SK-N-MC (cell line): ENCODE measurements around the gene ITPKA.
A peak's percentile ranks its signal among the peaks of the same experiment; 100 is the strongest.
"Not testable (repeated sequence)": the region's sequence is repeated elsewhere in the genome, so short reads cannot be mapped to it uniquely, and the experiment has no call there.

Experiments used
- DNase-seq: peaks from one replicate; pipeline ENCODE4 v3.0.0-alpha.2; 2011; ENCODE audit warnings: low read depth, low spot score
- H3K27ac ChIP-seq: fragments of 200-600 bp; sonication (generic); 2 replicates; pipeline ENCODE4 v1.5.1; 2016; ENCODE audit warnings: mixed run types
- H3K36me3 ChIP-seq: fragments of 200-600 bp; sonication (generic); 2 replicates; pipeline ENCODE4 v1.6.1; 2017; ENCODE audit warnings: antibody characterized with exemption, low read length, mixed read lengths; ENCODE audit not compliant: insufficient read depth
- H3K4me3 ChIP-seq: fragments of 200-600 bp; sonication (generic); 2 replicates; pipeline ENCODE4 v1.5.1; 2016
- H3K9ac ChIP-seq: fragments of 200-600 bp; sonication (generic); 2 replicates; pipeline ENCODE4 v1.8.0; 2017; ENCODE audit warnings: mixed run types, mixed read lengths; ENCODE audit not compliant: insufficient read length
- H3K9me3 ChIP-seq: fragments of 200-600 bp; sonication (generic); 2 replicates; pipeline ENCODE4 v1.6.1; 2017; ENCODE audit warnings: low read depth, mild to moderate bottlenecking, antibody characterized with exemption, low read length, moderate library complexity, mixed read lengths
- EZH2 ChIP-seq: fragments of 200-600 bp; sonication (generic); IDR thresholded peaks from one replicate; pipeline ENCODE4 v1.6.1; 2017; ENCODE audit warnings: antibody characterized with exemption
- FOXP2 ChIP-seq: optimal IDR thresholded peaks from 2 replicates; pipeline ENCODE3; 2011; ENCODE audit warnings: mild to moderate bottlenecking, moderate library complexity; ENCODE audit not compliant: insufficient read depth; ENCODE audit errors: extremely low read length, control extremely low read depth
- POLR2AphosphoS5 ChIP-seq: IDR thresholded peaks from 2 replicates; pipeline ENCODE4 v1.6.1; 2012; ENCODE audit warnings: mild to moderate bottlenecking, low read depth, low read length, borderline replicate concordance

The ITPKA gene

GRCh38 chr15:41493205-41493901, at the start of gene ITPKA:
Gene ITPKA (plus strand): TSS chr15:41493874. CDS start chr15:41493928, 54 bp downstream.
- H3K36me3 ChIP-seq, result no peaks in the 10 kb centered on the region
- H3K27ac ChIP-seq, result no peak within 1 kb of the TSS; the same call in 1 of the 2 replicates
- DNase-seq, result no peak
- peak within 1 kb of the TSS; percentile 77 for H3K9ac ChIP-seq
- no peaks in the 10 kb centered on the region for H3K9me3 ChIP-seq
- peak within 1 kb of the TSS; percentile 88 for H3K4me3 ChIP-seq
- TF ChIP-seq POLR2AphosphoS5 (peak; percentile 74; the same call in 1 of the 2 replicates), EZH2 (no peak), FOXP2 (no peak)

GRCh38 chr15:41445399-41445798, 48.3 kb upstream of the ITPKA start:
- Histone ChIP-seq H3K9me3 (no peaks in the 10 kb centered on the region), H3K4me3 (no peak overlapping the region), H3K9ac (no peak overlapping the region), H3K36me3 (peaks cover 21% of the 10 kb centered on the region), H3K27ac (no peak overlapping the region)
- TF ChIP-seq FOXP2 (no peak), POLR2AphosphoS5 (no peak), EZH2 (no peak)
- DNase-seq, result no peak

- H3K36me3 ChIP-seq, result peaks cover 50% of the 10 kb centered on the region
- peak; percentile 63 for DNase-seq
- TF ChIP-seq FOXP2, result no peak
- no peak for TF ChIP-seq EZH2
- TF ChIP-seq POLR2AphosphoS5, result no peak
- 0 out of 2 replicates have a peak overlapping the region, but pooled peaks have one; percentile 36 for H3K4me3 ChIP-seq
- no peaks in the 10 kb centered on the region for H3K9me3 ChIP-seq
- peak overlapping the region; percentile 80 for H3K27ac ChIP-seq
- no peak overlapping the region for H3K9ac ChIP-seq
Measured at GRCh38 chr15:41462084-41462795, 31.4 kb upstream of the ITPKA start.

- peaks cover 47% of the 10 kb centered on the region for H3K36me3 ChIP-seq
- H3K9ac ChIP-seq, result no peak overlapping the region
- no peak overlapping the region for H3K27ac ChIP-seq
- H3K4me3 ChIP-seq, result no peak overlapping the region
- no peaks in the 10 kb centered on the region for H3K9me3 ChIP-seq
- no peak for DNase-seq
- TF ChIP-seq EZH2 (no peak), FOXP2 (no peak), POLR2AphosphoS5 (no peak)
Measured at GRCh38 chr15:41464889-41465580, 28.6 kb upstream of the ITPKA start.

- no peaks in the 10 kb centered on the region for H3K9me3 ChIP-seq
- peaks cover 53% of the 10 kb centered on the region for H3K36me3 ChIP-seq
- no peak overlapping the region for H3K4me3 ChIP-seq
- no peak overlapping the region for H3K27ac ChIP-seq
- no peak overlapping the region for H3K9ac ChIP-seq
- no peak for TF ChIP-seq EZH2
- TF ChIP-seq POLR2AphosphoS5, result no peak
- no peak for TF ChIP-seq FOXP2
- peak; percentile 44 for DNase-seq
Measured at GRCh38 chr15:41465822-41466421, 27.8 kb upstream of the ITPKA start.

GRCh38 chr15:41466711-41467110, 27.0 kb upstream of the ITPKA start:
- Histone ChIP-seq H3K4me3 (no peak overlapping the region), H3K27ac (no peak overlapping the region), H3K36me3 (peaks cover 60% of the 10 kb centered on the region), H3K9me3 (no peaks in the 10 kb centered on the region), H3K9ac (no peak overlapping the region)
- DNase-seq, result no peak
- TF ChIP-seq POLR2AphosphoS5 (no peak), EZH2 (no peak), FOXP2 (no peak)

- not testable (repeated sequence) for H3K9me3 ChIP-seq, H3K27ac ChIP-seq, DNase-seq, H3K4me3 ChIP-seq, H3K9ac ChIP-seq
- peaks cover 56% of the 10 kb centered on the region for H3K36me3 ChIP-seq
Measured at GRCh38 chr15:41469644-41470043, 24.0 kb upstream of the ITPKA start.

- Histone ChIP-seq H3K9ac (no peak overlapping the region), H3K36me3 (peaks cover 65% of the 10 kb centered on the region), H3K27ac (no peak overlapping the region), H3K9me3 (no peaks in the 10 kb centered on the region), H3K4me3 (no peak overlapping the region)
- DNase-seq, result no peak
- no peak for TF ChIP-seq EZH2
- TF ChIP-seq POLR2AphosphoS5, result no peak
- TF ChIP-seq FOXP2, result no peak
Measured at GRCh38 chr15:41473418-41473817, 20.3 kb upstream of the ITPKA start.
